ENCODE data around the gene NCOA1. TPM values are rescaled to one million over a fixed set of nuclear protein-coding genes. Genes with fewer than 3 reads are reported as not detected.

Gene NCOA1
- total and polyA plus RNA-seq, 2 of the 4 experiments (the other 2 are of a cell fraction): 6.7 to 11.3 TPM

GRCh38 chr2:24452502-24452885 lies 38.6 kb upstream of the NCOA1 start:
- dilution Hi-C loops (cut with HindIII; ENCODE audit: low sequenced_read_pairs, unreplicated experiment) (no loop called here), in situ Hi-C loops (cut with MboI; ENCODE audit: low sequenced_read_pairs) (no loop called here), intact Hi-C loops (cut with micrococcal nuclease) (no loop called here)
- Histone ChIP-seq H3K14ac (replicated peaks; ENCODE audit: low read depth, low read length) (no peak overlapping the region), H3K9ac (ENCODE audit: low read depth, low read length) (no peak overlapping the region), H2BK15ac (ENCODE audit: low read depth, low read length) (no peak overlapping the region), H3K9me1 (ENCODE audit: insufficient read depth, low read length) (0 out of 2 replicates have a peak, but pooled peaks cover 4% of the 10 kb centered on the region), H4K5ac (ENCODE audit: low read depth, low read length) (no peak overlapping the region), H3K4me2 (ENCODE audit: low read depth, low read length) (no peak overlapping the region), H3K36me3 (ENCODE audit: control insufficient read depth, insufficient read depth, low read length) (no peaks in the 10 kb centered on the region), H4K20me1 (ENCODE audit: insufficient read depth, low read length) (no peaks in the 10 kb centered on the region), H3K4me3 (ENCODE audit: insufficient read depth, low read depth, low read length) (no peak overlapping the region), H3K18ac (ENCODE audit: low read depth, low read length) (no peak overlapping the region), H2AK5ac (ENCODE audit: low read depth, low read length) (no peak overlapping the region), H3K4me1 (ENCODE audit: control insufficient read depth, insufficient read depth, low read length) (peaks cover 3% of the 10 kb centered on the region; the same call in 1 of the 2 replicates), H2BK20ac (ENCODE audit: low read depth, low read length) (no peak overlapping the region), H2AK9ac (replicated peaks; ENCODE audit: low read depth, low read length, poor library complexity) (no peak overlapping the region), H3K9me3 (ENCODE audit: control insufficient read depth, insufficient read depth, low read length) (peaks cover 9% of the 10 kb centered on the region), H3K23ac (ENCODE audit: low read depth, low read length) (no peak overlapping the region), H3K79me1 (ENCODE audit: low read depth in 1 of 2, low read length in 2 of 2) (no peaks in the 10 kb centered on the region), H3K27me3 (ENCODE audit: control insufficient read depth, insufficient read depth, low read length) (no peaks in the 10 kb centered on the region; the same call in 1 of the 2 replicates), H2AFZ (replicated peaks; ENCODE audit: low read length, poor library complexity) (no peak overlapping the region), H4K8ac (ENCODE audit: low read depth in 2 of 2, low read length in 2 of 2) (no peak overlapping the region), H4K91ac (ENCODE audit: insufficient read depth, low read depth, low read length) (no peak overlapping the region), H3K56ac (ENCODE audit: extremely low read depth, insufficient read depth, low read length) (no peak overlapping the region), H2BK120ac (ENCODE audit: low read depth, low read length) (no peak overlapping the region), H3K4ac (ENCODE audit: low read depth, low read length) (no peak overlapping the region), H2BK5ac (ENCODE audit: low read depth, low read length, poor library complexity, severe bottlenecking) (no peak overlapping the region), H3K27ac (ENCODE audit: insufficient read depth, low read length) (no peak overlapping the region)
- BruUV-seq (replicated peaks): no TSS peak
- TF ChIP-seq CEBPB (IDR thresholded peaks at IDR 0.05; ENCODE audit: low read depth, low read length): no peak
- TF ChIP-seq SMC3 (IDR thresholded peaks at IDR 0.05; ENCODE audit: low read depth, low read length): no peak
- no peak for TF ChIP-seq FOS (IDR thresholded peaks at IDR 0.05; ENCODE audit: low read depth, low read length)
- POLR2A ChIA-PET (ENCODE audit: unreplicated experiment): no interaction called here
- no CpG with 5 or more reads among the region's 4 CpGs for WGBS, 2 experiments (ENCODE audit: extremely low coverage in 2 of 2, insufficient read length in 1 of 2)
- DNase-seq (no peak), ATAC-seq (ENCODE audit: low read depth) (no peak)
- CTCF ChIA-PET: no interaction called here

All from IMR-90 (cell line).